T-helper 17 cell (primary cell): ENCODE data around the gene ACADL. TPM values are rescaled to one million over a fixed set of nuclear protein-coding genes. Genes with fewer than 3 reads are reported as not detected.
"Not testable (repeated sequence)": the region's sequence is repeated elsewhere in the genome, so short reads cannot be mapped to it uniquely, and the experiment has no call there.

ENCODE experiments used
- ATAC-seq: fragments of 150-1000 bp; cut with Tn5 transposase; 2 replicates; pipeline ENCODE4 v1.10.0; 2021; ENCODE audit warnings: mild to moderate bottlenecking, moderate library complexity
- DNase-seq, 3 donors: peaks; one replicate each; pipeline versions ENCODE4 v3.0.0 to v3.0.0-alpha.2; 2020 to 2021
- H3K9me3 ChIP-seq: one replicate; pipeline ENCODE4 v1.7.0; 2013; ENCODE audit warnings: low read length, mild to moderate bottlenecking; ENCODE audit not compliant: control insufficient read depth, poor library complexity, severe bottlenecking
- H3K27ac Mint-ChIP-seq: one replicate; pipeline ENCODE4 v1.8.0; 2022; ENCODE audit warnings: mild to moderate bottlenecking, moderate library complexity, mixed read lengths
- H3K27me3 Mint-ChIP-seq: one replicate; pipeline ENCODE4 v1.8.0; 2022; ENCODE audit warnings: mixed read lengths
- H3K36me3 Mint-ChIP-seq: one replicate; pipeline ENCODE4 v1.8.0; 2022; ENCODE audit warnings: low read depth, mixed read lengths
- H3K4me1 Mint-ChIP-seq: one replicate; pipeline ENCODE4 v1.8.0; 2022; ENCODE audit warnings: mild to moderate bottlenecking, mixed read lengths
- H3K4me3 Mint-ChIP-seq: one replicate; pipeline ENCODE4 v1.8.0; 2022; ENCODE audit warnings: mild to moderate bottlenecking, moderate library complexity, mixed read lengths
- total RNA-seq, 4 donors: library from RNA in 2 of 4; stranded (reverse) in 2 of 4; gene quantifications; one replicate each; pipeline ENCODE4 v1.2.3 and lab custom pipeline; 2022 to 2026

ACADL gene
- total RNA-seq, 2 donors from 2014 or later, result not detected

DNA sequence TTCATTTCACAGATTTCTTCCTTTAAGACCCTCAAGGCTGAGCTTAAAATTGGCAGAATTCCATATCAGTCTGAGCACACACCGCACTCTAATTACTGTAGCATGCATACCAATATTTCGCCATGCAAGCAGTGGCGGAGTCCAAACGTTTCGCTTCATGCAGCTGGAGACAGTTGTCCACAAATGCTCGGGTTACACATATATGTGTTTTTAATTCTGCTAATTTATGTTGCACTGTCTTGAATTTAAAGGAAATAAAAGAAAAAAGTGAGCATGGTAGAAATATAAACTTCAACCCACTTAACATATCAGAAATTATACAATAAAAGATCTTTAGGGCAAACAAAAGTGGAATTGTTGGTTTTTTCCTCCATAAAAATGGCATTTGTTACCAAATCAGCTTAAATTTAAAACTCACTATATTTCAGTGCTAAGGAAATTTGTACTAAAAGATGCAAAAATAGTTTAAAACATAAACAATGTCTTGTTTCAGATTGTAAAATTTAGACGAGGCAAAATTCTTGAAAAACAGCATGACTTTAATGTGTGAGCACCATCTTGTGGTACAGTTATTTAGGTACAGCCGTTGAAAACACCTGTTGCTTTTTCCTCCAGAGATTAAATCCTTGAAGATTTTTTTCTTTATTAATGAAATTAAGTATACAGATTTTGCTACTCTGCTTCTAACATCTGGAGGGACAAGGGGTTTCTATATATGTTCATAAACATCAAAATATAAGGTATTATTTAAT lies 30.0 kb downstream of the ACADL start:
- ATAC-seq, result peak; percentile 45
- H3K4me3 Mint-ChIP-seq, result no peak overlapping the region

DNA sequence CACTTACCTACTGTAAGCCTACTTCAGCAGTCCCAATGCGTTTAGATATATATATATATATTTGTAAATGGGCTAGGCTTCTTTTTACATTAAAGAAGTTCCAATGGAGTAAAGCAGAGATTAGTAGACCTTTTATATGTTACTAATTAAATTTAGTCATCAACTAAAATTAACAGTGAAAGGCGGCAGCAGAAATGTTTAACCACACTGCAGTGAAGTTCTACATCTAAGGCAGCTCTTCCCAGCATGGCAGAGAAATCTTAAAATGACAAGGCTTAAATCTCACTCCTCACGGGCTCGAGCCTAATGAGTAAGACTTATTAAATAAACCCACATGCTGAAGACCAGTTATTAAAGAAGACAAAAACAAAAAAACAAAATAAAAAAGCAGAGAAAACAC lies 34.9 kb downstream of the ACADL start:
- Mint-ChIP-seq H3K27ac (no peak overlapping the region), H3K4me1 (no peaks in the 10 kb centered on the region), H3K27me3 (peaks cover 5% of the 10 kb centered on the region), H3K4me3 (no peak overlapping the region), H3K36me3 (no peaks in the 10 kb centered on the region)
- H3K9me3 ChIP-seq, result no peaks in the 10 kb centered on the region
- ATAC-seq, result no peak
- DNase-seq, result no peak

More for the DNA sequence above, 30.0 kb downstream of the ACADL start:
- H3K27me3 Mint-ChIP-seq, result peaks cover 8% of the 10 kb centered on the region
- H3K27ac Mint-ChIP-seq, result no peak overlapping the region
- no peak for DNase-seq
- no peaks in the 10 kb centered on the region for H3K36me3 Mint-ChIP-seq
- no peaks in the 10 kb centered on the region for H3K4me1 Mint-ChIP-seq
- H3K9me3 ChIP-seq, result no peaks in the 10 kb centered on the region

DNA sequence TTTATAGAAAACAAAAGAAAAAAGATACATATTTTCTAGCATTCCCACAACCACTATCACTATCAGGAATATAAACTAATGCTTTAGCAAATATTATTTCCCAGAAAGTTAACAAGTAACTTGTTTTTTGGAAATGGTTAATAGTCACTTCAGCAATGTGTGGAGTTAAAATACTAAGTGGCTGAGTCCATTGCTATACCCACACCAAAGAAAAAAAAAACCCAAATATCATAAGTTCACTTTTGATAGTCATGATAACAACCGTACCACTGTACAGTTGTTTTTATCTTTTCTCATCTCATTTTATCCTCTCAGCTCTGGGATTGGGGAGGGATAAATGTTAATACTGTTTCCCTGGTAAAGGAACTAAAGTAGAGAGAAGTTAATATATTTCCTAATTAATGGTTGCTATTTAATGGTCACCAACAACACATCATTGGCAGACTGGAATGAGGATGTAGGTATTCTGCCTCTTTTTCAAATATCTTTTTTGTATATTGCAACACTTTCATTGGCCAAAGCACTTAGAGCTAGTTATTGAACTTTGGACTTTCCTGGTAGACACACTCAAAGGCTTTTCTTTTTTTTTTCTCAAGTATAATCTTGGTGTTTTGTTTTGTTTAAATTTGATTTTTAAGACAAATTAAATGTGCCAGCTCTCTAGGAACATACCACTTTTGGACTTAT lies 35.7 kb downstream of the ACADL start:
- DNase-seq, result no peak
- no peaks in the 10 kb centered on the region for H3K9me3 ChIP-seq
- H3K4me1 Mint-ChIP-seq, result no peaks in the 10 kb centered on the region
- no peak overlapping the region for H3K4me3 Mint-ChIP-seq
- no peaks in the 10 kb centered on the region for H3K36me3 Mint-ChIP-seq
- no peak overlapping the region for H3K27ac Mint-ChIP-seq
- peaks cover 5% of the 10 kb centered on the region for H3K27me3 Mint-ChIP-seq
- ATAC-seq, result no peak

DNA sequence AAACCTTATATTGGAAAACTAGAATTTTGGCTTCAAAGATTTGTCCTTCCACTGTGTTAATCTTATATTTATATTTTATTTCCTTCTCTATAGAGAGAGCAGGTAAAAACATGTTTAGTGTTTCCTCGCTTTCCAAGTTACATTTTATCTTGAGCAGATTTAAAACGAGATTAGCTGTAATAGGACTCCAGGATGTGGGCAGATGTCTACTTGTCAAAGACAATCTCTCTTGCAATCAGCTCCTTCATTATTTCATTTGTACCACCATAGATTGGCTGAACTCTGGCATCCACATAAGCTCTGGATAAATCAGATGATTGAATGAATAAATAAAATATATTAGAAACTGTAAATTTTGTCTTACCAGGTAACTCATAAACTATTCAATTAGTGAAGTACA lies 36.5 kb downstream of the ACADL start:
- no peaks in the 10 kb centered on the region for H3K36me3 Mint-ChIP-seq
- DNase-seq, result no peak
- no peak for ATAC-seq
- no peaks in the 10 kb centered on the region for H3K9me3 ChIP-seq
- peaks cover 5% of the 10 kb centered on the region for H3K27me3 Mint-ChIP-seq
- no peaks in the 10 kb centered on the region for H3K4me1 Mint-ChIP-seq
- no peak overlapping the region for H3K4me3 Mint-ChIP-seq
- H3K27ac Mint-ChIP-seq, result no peak overlapping the region

DNA sequence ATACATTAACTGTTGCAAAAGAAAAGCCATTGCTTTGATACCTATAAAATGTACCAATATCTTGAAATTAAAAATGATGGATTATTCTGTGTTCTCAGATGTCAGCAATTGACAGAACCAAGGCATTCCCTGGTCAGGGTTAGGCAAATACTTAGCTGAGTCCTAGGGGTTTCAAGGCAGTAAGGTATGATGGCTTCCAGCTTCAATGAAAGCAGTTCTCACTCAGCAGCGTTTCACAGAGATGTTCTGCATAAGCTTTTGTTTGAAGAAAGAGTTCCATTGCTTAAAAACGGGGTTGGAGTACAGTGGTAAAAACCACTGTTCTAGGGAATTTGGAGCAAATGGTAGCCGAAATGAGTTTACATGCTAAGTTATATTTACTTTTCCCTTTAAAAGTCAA lies 37.1 kb downstream of the ACADL start:
- no peaks in the 10 kb centered on the region for H3K36me3 Mint-ChIP-seq
- H3K4me1 Mint-ChIP-seq, result no peaks in the 10 kb centered on the region
- H3K27ac Mint-ChIP-seq, result no peak overlapping the region
- DNase-seq (no peak), ATAC-seq (no peak)
- H3K9me3 ChIP-seq, result no peaks in the 10 kb centered on the region
- H3K27me3 Mint-ChIP-seq, result peaks cover 5% of the 10 kb centered on the region
- H3K4me3 Mint-ChIP-seq, result no peak overlapping the region

DNA sequence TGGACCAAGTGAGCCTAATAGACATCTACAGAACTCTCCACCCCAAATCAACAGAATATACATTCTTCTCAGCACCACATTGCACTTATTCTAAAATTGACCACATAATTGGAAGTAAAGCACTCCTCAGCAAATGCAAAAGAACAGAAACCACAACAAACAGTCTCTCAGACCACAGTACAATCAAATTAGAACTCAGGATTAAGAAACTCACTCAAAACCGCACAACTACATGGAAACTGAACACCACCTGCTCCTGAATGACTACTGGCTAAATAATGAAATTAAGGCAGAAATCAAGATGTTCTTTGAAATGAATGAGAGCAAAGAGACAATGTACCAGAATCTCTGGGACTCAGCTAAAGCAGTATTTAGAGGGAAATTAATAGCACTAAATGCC lies 41.3 kb downstream of the ACADL start:
- H3K27ac Mint-ChIP-seq, H3K4me3 Mint-ChIP-seq, DNase-seq, H3K4me1 Mint-ChIP-seq, ATAC-seq, H3K9me3 ChIP-seq, H3K36me3 Mint-ChIP-seq: not testable (repeated sequence)
- H3K27me3 Mint-ChIP-seq, result peaks cover 11% of the 10 kb centered on the region

DNA sequence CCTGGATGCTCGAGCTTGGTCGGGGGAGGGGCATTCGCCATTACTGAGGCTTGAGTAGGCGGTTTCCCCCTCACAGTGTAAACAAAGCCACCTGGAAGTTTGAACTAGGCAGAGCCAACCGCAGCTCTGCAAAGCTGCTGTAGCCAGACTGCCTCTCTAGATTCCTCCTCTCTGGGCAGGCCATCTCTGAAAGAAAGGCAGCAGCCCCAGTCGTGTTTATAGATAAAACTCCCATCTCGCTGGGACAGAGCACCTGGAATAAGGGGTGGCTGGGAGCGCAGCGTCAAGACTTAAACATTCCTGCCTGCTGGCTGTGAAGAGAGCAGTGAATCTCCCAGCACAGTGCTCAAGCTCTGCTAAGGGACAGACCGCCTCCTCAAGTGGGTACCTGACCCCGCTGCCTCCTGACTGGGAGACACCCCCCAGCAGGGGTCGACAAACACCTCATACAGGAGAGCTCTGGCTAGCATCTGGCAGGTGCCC lies 43.6 kb downstream of the ACADL start:
- ATAC-seq, result not testable (repeated sequence)
- peak overlapping the region; percentile 37 for H3K4me3 Mint-ChIP-seq

DNA sequence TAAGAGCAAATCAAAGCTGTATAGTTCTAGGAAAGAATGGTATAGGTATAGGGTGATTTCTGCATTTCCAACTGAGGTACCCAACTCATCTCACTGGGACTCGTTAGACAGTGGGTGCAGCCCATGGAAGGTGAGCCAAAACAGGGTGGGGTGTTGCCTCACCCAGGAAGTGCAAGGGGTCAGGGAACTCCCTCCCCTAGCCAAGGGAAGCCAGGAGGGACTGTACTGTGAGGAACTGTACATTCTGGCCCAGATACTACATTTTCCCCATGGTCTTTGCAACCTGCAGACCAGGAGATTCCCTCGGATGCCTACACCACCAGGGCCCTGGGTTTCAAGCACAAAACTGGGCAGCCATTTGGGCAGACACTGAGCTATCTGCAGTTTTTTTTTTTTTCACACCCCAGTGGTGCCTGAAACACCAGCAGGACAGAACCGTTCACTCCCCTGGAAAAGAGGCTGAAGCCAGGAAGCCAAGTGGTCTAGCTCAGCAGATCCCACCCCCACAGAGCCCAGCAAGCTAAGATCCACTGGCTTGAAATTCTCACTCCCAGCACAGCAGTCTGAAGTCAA lies 44.1 kb downstream of the ACADL start:
- H3K27ac Mint-ChIP-seq, DNase-seq, ATAC-seq, H3K9me3 ChIP-seq, H3K4me1 Mint-ChIP-seq, H3K36me3 Mint-ChIP-seq: not testable (repeated sequence)
- peak overlapping the region; percentile 37 for H3K4me3 Mint-ChIP-seq
- peaks cover 24% of the 10 kb centered on the region for H3K27me3 Mint-ChIP-seq

More for the DNA sequence above, 43.6 kb downstream of the ACADL start:
- peaks cover 21% of the 10 kb centered on the region for H3K27me3 Mint-ChIP-seq
- not testable (repeated sequence) for H3K9me3 ChIP-seq, DNase-seq, H3K4me1 Mint-ChIP-seq, H3K27ac Mint-ChIP-seq, H3K36me3 Mint-ChIP-seq

DNA sequence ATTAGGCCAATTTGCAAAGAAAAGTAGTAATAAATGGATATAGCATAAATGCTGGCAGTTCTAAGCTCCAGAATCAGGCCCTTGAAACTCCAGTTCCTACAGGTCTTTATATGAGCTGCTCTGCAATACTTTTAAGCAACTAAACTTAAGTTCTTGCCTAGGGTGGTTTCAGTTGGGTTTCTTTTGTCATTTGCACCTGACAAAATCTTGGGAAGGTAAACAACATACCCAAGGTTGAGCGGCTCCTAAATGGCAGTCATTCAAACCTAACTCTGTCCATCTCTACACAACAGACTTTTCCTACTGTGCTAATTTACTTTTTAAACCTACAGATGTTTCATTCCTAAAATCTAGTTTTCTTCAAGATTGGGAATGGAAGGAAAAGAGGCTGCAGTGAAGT lies 44.8 kb downstream of the ACADL start:
- no peaks in the 10 kb centered on the region for H3K4me1 Mint-ChIP-seq
- H3K27me3 Mint-ChIP-seq, result peaks cover 26% of the 10 kb centered on the region
- ATAC-seq (no peak), DNase-seq (no peak)
- H3K36me3 Mint-ChIP-seq, result peaks cover 2% of the 10 kb centered on the region
- H3K4me3 Mint-ChIP-seq, result no peak overlapping the region
- no peak overlapping the region for H3K27ac Mint-ChIP-seq
- H3K9me3 ChIP-seq, result no peaks in the 10 kb centered on the region

DNA sequence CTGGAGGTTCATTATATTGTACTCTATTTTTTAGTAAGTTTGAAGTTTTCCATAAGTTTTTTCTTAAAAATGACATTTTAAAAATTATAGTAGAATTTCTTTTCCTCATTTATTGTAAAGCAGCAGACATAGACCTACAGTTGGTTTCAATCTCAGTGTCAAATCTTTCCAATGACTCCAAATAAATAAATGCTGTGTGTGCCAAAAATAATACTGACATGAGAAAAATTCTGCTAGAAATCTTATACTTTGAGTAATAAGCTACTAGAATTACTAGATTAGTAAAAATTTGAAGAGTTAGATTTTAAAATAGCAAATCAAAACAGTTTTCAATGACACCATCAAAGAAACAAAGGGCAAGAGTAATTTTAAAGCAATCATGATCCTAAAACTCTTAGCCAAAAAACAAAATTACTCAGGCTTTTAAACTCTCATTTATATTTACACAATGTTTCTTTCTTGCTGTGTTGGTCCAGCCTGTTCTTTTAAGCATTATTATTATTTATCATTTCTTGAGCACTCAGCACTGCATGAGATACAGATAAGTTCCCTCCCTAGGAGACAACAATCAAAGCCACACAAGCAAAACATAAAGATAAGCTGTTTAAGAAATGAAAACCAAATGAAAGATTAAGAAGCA lies 45.8 kb downstream of the ACADL start:
- H3K27ac Mint-ChIP-seq, result no peak overlapping the region
- H3K9me3 ChIP-seq, result no peaks in the 10 kb centered on the region
- H3K4me3 Mint-ChIP-seq, result no peak overlapping the region
- H3K4me1 Mint-ChIP-seq, result no peaks in the 10 kb centered on the region
- ATAC-seq, result no peak
- peaks cover 26% of the 10 kb centered on the region for H3K27me3 Mint-ChIP-seq
- no peak for DNase-seq
- peaks cover 2% of the 10 kb centered on the region for H3K36me3 Mint-ChIP-seq

DNA sequence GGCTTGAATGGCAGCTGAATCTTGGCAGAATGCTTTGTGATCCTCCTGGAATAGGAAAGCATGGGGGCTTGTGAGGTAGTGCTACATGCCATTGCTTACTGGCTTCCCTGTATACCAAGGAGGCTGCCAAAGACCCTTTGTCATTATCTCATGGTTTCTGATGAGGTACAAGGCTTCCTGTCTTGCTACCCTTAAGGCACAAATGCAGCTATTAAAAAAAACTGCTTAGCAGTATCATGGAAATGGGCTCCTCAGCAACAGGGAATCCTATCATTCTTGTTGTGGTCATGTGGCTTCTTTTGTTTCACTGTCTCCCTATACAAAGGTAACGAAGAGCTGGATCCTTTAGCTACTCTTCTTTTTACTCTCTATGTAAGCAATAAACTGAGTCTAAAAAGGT lies 47.5 kb downstream of the ACADL start:
- H3K27me3 Mint-ChIP-seq, result peaks cover 25% of the 10 kb centered on the region
- ATAC-seq (no peak), DNase-seq (no peak)
- H3K36me3 Mint-ChIP-seq, result peaks cover 2% of the 10 kb centered on the region
- H3K4me3 Mint-ChIP-seq, result no peak overlapping the region
- H3K9me3 ChIP-seq, result no peaks in the 10 kb centered on the region
- peaks cover under 1% of the 10 kb centered on the region for H3K4me1 Mint-ChIP-seq
- no peak overlapping the region for H3K27ac Mint-ChIP-seq

DNA sequence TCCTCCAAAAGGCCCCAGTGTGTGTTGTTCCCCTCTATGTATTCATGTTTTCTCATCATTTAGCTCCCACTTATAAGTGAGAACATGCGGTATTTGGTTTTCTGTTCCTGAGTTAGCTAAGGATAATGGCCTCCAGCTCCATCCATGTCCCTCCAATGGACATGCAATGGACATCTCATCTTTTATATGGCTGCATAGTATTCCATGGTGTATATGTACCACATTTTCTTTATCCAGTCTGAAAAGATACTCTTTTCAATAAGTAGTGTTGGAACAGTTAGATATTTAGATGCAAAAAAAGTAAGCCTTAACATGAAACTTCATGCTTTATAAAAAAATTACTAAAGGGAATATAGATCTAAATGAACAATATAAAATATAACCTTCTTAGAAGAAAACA lies 48.1 kb downstream of the ACADL start:
- H3K9me3 ChIP-seq, result not testable (repeated sequence)

DNA sequence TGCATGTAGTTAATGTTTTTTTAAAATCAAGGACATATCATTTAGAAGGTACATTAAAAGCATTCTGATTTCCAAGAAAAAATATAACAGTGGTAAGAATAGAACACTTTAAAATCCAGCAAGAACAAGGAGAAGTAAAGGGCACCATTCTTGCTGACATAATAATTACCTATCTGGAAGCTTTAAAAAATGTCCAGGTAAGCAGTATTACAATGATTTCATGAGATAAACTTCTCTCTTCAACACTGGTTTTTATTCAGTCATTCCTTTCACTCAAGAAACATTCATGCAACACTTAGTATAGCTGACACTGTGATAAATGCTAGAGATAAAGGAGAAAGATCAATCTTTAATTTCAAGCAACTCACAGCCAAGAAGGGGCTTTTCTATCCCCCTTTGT lies 51.2 kb downstream of the ACADL start:
- DNase-seq (no peak), ATAC-seq (no peak)
- Mint-ChIP-seq H3K27me3 (peaks cover 14% of the 10 kb centered on the region), H3K27ac (no peak overlapping the region), H3K4me1 (peaks cover 12% of the 10 kb centered on the region), H3K36me3 (no peaks in the 10 kb centered on the region), H3K4me3 (no peak overlapping the region)
- H3K9me3 ChIP-seq, result no peaks in the 10 kb centered on the region

More for the DNA sequence above, 48.1 kb downstream of the ACADL start:
- H3K27ac Mint-ChIP-seq, DNase-seq, ATAC-seq, H3K4me3 Mint-ChIP-seq, H3K36me3 Mint-ChIP-seq, H3K4me1 Mint-ChIP-seq: not testable (repeated sequence)
- peaks cover 19% of the 10 kb centered on the region for H3K27me3 Mint-ChIP-seq
